ENCODE results near the gene IRF2BP2. TPM values are rescaled to one million over a fixed set of nuclear protein-coding genes. Genes with fewer than 3 reads are reported as not detected.
"Not testable (repeated sequence)": the region's sequence is repeated elsewhere in the genome, so short reads cannot be mapped to it uniquely, and the experiment has no call there.

The IRF2BP2 gene
- total RNA-seq, 2 experiments from 2014 or later: 109 to 111 TPM

DNA sequence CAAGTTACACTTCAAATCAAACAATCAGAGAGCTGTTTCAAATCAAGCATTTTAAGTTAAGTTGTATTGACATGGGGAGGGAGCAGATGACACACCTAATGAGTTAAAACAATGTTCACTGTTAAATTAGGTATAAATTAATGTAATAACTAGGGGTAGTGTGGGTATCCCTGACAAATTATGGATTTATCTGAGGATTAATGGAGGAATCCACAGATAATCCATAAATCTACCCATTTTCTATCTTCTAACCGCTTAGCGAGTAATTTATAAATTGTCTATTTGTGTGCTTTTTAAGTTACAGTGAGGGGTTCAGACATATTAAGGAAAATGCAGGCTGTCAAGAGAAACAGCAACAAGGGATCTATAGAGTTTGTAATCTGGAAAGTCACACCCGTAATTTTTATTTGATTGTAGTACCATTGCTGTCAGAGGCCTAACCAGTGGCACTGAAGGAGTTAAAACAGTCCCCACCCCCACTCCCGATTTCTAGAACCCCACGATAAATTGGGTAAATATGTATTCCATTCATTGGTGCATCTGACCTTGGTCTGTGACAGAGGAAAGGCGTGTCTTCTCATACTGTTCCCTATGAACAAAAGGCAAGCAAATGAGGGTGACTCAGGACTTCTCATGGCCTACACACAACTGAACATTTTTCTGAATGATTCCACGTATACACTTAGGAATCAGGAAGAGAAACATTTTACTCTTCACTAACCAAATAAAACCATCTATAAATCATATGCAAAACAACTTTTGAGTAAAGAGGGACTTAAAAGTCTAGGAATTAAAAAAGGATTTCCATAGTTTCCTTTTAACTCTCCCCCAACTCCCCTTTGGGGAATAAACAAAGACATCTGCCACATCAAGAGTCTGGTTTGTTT lies 7.4 kb downstream of the IRF2BP2 start:
- H3K27ac Mint-ChIP-seq: peak overlapping the region; percentile 90
- H3K27me3 Mint-ChIP-seq: no peaks in the 10 kb centered on the region
- peak overlapping the region; percentile 78 for H3K4me3 Mint-ChIP-seq
- peaks cover 60% of the 10 kb centered on the region for H3K4me1 Mint-ChIP-seq
- peaks cover under 1% of the 10 kb centered on the region for H3K9me3 Mint-ChIP-seq
- H3K36me3 Mint-ChIP-seq: peaks cover 43% of the 10 kb centered on the region
- peak; percentile 17 for DNase-seq

- H3K9me3 Mint-ChIP-seq: peaks cover 1% of the 10 kb centered on the region
- H3K27me3 Mint-ChIP-seq: no peaks in the 10 kb centered on the region
- peak overlapping the region; percentile 67 for H3K4me3 Mint-ChIP-seq
- H3K4me1 Mint-ChIP-seq: peaks cover 61% of the 10 kb centered on the region
- no peak for DNase-seq
- peak overlapping the region; percentile 90 for H3K27ac Mint-ChIP-seq
- peaks cover 32% of the 10 kb centered on the region for H3K36me3 Mint-ChIP-seq
Observed at GRCh38 chr1:234601301-234602017, 8.5 kb downstream of the IRF2BP2 start.

DNA sequence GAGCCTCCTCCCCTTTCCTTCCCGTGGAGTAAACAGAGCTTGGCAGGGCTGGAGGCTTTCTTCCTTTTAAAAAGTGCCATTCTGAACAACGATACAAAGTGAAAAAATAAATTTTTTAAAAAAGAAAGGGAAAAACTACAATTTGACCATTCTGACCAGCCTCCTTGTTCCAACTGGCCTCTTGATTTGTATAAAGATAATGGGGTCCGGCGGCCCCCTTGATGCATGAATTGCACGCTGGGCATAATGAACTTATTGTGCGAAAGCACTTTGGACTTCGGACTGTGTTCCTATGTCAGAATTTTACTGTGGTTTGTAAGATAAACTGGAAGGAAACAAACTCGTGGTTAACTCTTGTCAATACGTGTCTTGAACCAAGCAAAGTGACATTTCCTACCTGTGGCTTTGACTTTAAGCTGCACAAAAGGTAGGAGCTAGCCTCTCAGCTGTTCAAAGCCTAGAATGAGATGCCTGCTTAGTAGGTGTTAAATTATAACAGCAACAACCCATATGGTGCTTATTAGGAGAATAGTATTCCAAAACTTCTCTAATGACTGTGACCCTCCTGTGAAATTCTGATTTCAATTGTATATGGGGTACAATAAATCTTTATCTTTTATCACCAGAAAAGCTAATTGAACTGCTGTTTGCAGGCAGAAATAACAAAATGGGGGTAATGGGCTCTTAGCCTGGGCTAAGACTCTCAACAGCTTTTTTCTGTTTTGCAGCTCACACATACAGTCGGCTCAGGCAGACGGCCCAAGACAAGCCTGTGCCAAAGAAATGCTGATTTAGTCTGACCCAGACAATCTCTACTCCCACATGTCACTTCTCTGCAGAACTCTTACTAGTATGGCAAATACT lies 9.3 kb downstream of the IRF2BP2 start:
- Mint-ChIP-seq H3K4me3 (peak overlapping the region; percentile 67), H3K27me3 (no peaks in the 10 kb centered on the region), H3K36me3 (peaks cover 27% of the 10 kb centered on the region), H3K27ac (peak overlapping the region; percentile 90), H3K9me3 (peaks cover 1% of the 10 kb centered on the region), H3K4me1 (peaks cover 56% of the 10 kb centered on the region)
- DNase-seq: no peak

- peaks cover 22% of the 10 kb centered on the region for H3K36me3 Mint-ChIP-seq
- peak overlapping the region; percentile 82 for H3K4me3 Mint-ChIP-seq
- DNase-seq: peak; percentile 83
- peak overlapping the region; percentile 95 for H3K27ac Mint-ChIP-seq
- H3K27me3 Mint-ChIP-seq: no peaks in the 10 kb centered on the region
- peaks cover 1% of the 10 kb centered on the region for H3K9me3 Mint-ChIP-seq
- H3K4me1 Mint-ChIP-seq: peaks cover 54% of the 10 kb centered on the region
Observed at GRCh38 chr1:234599617-234600417, 10.2 kb downstream of the IRF2BP2 start.

DNA sequence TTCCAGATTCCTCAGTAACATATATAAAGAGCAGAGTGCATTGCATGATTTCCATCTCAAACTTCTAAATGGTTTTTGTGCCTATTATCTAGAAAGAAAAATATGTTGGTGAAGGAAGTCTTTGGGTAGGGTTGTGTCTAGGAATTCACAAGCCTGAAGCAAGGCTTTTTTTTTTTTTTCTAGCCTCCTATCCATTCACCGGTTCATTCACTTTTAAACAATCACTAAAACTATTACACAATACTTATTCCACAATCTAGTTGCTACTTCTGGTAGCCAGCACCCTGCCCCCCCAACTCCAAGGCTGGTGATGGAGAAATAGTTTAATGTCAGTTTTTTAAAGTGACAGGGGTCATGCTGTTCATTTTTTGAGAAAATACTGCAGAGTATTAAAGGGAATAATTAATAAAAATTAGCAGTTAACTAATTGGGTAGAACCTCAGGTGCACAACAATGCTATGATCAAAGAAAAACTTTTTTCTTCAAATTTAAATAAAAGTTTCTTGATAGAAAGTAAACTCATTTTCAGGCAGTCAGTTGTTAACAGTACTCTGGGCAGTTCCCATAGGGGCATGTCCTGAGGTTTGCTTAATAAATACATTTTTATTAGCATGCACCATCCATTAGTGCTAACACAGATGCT lies 10.9 kb downstream of the IRF2BP2 start:
- Mint-ChIP-seq H3K27me3 (no peaks in the 10 kb centered on the region), H3K9me3 (peaks cover 3% of the 10 kb centered on the region), H3K36me3 (peaks cover 21% of the 10 kb centered on the region), H3K4me1 (peaks cover 58% of the 10 kb centered on the region), H3K4me3 (peak overlapping the region; percentile 82), H3K27ac (peak overlapping the region; percentile 95)
- DNase-seq: no peak

DNA sequence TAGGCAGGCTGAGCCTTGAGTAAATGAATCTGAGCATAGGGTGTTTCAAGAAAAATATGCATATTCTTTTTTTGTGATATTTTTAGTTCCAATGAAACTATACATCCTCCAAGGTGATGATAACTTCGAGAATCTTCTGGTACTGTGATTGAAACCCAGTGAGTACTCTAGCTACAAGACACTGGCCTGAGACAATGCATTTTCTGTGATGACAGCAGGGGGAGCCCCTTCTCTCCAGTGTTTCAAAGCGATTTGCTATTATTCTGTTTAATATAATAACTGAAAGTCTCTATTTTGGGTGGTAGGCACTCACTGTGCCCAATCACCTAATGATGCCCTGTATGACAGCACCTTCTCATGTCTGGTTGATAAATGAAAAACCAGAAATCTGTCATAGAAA lies 12.1 kb downstream of the IRF2BP2 start:
- Mint-ChIP-seq H3K27me3 (no peaks in the 10 kb centered on the region), H3K4me3 (no peak overlapping the region), H3K4me1 (peaks cover 53% of the 10 kb centered on the region), H3K9me3 (peaks cover 3% of the 10 kb centered on the region), H3K36me3 (peaks cover 13% of the 10 kb centered on the region), H3K27ac (no peak overlapping the region)
- peak; percentile 42 for DNase-seq

DNA sequence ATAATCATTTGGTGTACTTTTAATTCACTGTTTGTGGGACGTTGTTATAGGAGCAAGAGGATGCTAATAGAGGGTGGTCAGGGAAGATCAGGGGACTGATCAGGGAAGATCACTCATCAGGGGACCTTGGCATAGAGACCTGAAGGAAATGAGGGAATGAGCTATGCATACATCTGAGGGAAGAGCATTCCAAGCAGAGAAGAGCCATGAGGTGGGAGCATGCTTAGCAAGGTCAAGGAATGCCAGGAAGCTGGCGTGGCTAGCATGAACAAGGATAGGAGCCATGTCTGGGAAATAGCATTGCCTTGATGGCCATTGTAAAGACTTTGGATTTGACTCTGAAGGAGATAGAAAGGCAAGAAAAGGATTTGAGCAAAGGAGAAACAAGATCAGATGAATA lies 14.1 kb downstream of the IRF2BP2 start:
- Mint-ChIP-seq H3K4me3 (no peak overlapping the region), H3K27me3 (no peaks in the 10 kb centered on the region), H3K9me3 (peaks cover 3% of the 10 kb centered on the region), H3K27ac (no peak overlapping the region), H3K36me3 (peaks cover 6% of the 10 kb centered on the region), H3K4me1 (peaks cover 33% of the 10 kb centered on the region)
- DNase-seq: no peak

GRCh38 chr1:234594575-234594974 lies 15.4 kb downstream of the IRF2BP2 start:
- DNase-seq, H3K9me3 Mint-ChIP-seq, H3K4me3 Mint-ChIP-seq, H3K36me3 Mint-ChIP-seq, H3K27me3 Mint-ChIP-seq: not testable (repeated sequence)
- peaks cover 27% of the 10 kb centered on the region for H3K4me1 Mint-ChIP-seq
- peak overlapping the region; percentile 47 for H3K27ac Mint-ChIP-seq

DNA sequence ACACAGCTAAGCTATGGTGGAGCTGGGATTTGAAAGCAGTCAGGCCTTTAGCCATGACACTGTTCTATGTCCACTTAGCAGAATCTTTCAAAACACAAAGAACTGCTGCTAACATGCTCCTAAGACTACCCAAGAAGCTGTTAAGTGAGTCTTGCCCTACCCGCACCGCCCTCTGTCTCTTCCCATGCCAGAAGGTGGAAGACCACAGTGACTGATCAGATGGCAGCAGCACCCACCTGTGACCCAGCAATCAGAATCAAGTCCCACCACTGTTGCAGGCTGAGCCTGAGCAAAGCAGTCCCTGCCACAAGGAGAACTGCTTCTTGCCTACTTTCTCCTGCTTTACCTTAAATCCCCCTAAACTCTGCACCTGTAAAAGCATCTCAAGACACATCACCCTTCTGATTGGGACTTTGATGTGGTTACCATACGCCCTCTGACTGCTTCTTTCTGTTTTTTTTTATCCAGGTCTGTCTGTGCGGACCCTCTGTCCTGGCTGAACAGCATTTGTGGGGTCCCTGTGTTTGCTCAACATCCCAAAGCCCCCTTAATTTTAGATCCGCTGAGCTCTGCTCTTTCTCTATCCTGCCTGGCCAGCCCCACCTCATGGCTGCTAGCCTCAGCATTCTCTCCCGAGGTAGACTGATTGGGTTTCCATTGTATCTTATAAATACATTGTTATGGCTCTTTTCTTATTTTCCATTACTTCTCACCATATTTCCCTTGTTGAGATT lies 16.0 kb downstream of the IRF2BP2 start:
- Mint-ChIP-seq H3K36me3 (peaks cover 6% of the 10 kb centered on the region), H3K4me3 (no peak overlapping the region), H3K27ac (peak overlapping the region; percentile 25), H3K4me1 (peaks cover 25% of the 10 kb centered on the region), H3K9me3 (peaks cover 3% of the 10 kb centered on the region), H3K27me3 (no peaks in the 10 kb centered on the region)
- DNase-seq: no peak

DNA sequence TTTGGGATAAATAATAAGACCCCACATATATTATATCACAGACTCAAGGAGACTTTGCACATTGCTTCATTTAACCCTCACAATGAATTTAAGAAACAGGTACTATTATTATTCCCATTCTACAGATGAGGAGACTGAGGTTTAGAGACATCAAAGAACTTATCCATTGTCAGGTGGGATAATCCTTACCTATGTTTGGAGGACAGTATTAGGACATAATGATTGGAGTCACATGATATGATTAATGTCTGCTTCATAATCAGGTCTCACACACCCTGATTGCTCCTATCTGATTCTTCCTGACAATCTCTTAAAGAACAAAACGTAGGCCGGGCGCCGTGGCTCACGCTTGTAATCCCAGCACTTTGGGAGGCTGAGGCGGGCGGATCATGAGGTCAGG lies 16.9 kb downstream of the IRF2BP2 start:
- no peak overlapping the region for H3K27ac Mint-ChIP-seq
- peaks cover 3% of the 10 kb centered on the region for H3K9me3 Mint-ChIP-seq
- no peaks in the 10 kb centered on the region for H3K27me3 Mint-ChIP-seq
- DNase-seq: no peak
- peaks cover 18% of the 10 kb centered on the region for H3K4me1 Mint-ChIP-seq
- no peak overlapping the region for H3K4me3 Mint-ChIP-seq
- H3K36me3 Mint-ChIP-seq: peaks cover 6% of the 10 kb centered on the region

- no peak for DNase-seq
- Mint-ChIP-seq H3K27me3 (no peaks in the 10 kb centered on the region), H3K27ac (no peak overlapping the region), H3K9me3 (peaks cover 2% of the 10 kb centered on the region), H3K4me1 (peaks cover 11% of the 10 kb centered on the region), H3K4me3 (no peak overlapping the region), H3K36me3 (peaks cover 5% of the 10 kb centered on the region)
Observed at GRCh38 chr1:234592240-234592639, 17.7 kb downstream of the IRF2BP2 start.

- peaks cover 2% of the 10 kb centered on the region for H3K36me3 Mint-ChIP-seq
Observed at GRCh38 chr1:234591131-234591530, 18.8 kb downstream of the IRF2BP2 start.

GRCh38 chr1:234589854-234590620 lies 19.9 kb downstream of the IRF2BP2 start:
- peaks cover 11% of the 10 kb centered on the region for H3K4me1 Mint-ChIP-seq
- H3K9me3 Mint-ChIP-seq: peaks cover 2% of the 10 kb centered on the region
- H3K27ac Mint-ChIP-seq: no peak overlapping the region
- H3K4me3 Mint-ChIP-seq: no peak overlapping the region
- peaks cover 2% of the 10 kb centered on the region for H3K36me3 Mint-ChIP-seq
- DNase-seq: no peak
- no peaks in the 10 kb centered on the region for H3K27me3 Mint-ChIP-seq

More at GRCh38 chr1:234591131-234591530, 18.8 kb downstream of the IRF2BP2 start:
- no peak overlapping the region for H3K27ac Mint-ChIP-seq
- no peaks in the 10 kb centered on the region for H3K27me3 Mint-ChIP-seq
- H3K4me3 Mint-ChIP-seq: no peak overlapping the region
- DNase-seq: no peak
- H3K4me1 Mint-ChIP-seq: peaks cover 11% of the 10 kb centered on the region
- H3K9me3 Mint-ChIP-seq: peaks cover 2% of the 10 kb centered on the region
